CD4-positive, alpha-beta T cell treated with Interleukin-15 for 4 hours (primary cell): ENCODE measurements around the gene LHX5.

Experiments used
- DNase-seq: peaks from one replicate; pipeline ENCODE4 v3.0.0-alpha.2; 2020; ENCODE audit warnings: low spot score

The LHX5 gene

DNA sequence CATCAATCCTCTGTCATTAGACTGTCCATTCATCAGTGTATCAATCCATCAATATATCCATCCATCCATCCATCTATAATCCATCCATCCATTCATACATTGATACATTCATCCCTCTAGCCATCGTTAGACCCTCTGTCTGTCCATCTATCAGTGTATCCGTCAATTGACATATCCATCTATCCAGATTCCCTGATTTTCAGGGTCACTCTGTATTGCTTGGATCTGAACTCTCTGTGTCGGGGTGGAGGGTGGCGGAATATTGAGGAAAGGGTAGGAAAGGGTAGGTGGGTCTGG lies 32.4 kb downstream of the LHX5 start:
- DNase-seq, result no peak

DNA sequence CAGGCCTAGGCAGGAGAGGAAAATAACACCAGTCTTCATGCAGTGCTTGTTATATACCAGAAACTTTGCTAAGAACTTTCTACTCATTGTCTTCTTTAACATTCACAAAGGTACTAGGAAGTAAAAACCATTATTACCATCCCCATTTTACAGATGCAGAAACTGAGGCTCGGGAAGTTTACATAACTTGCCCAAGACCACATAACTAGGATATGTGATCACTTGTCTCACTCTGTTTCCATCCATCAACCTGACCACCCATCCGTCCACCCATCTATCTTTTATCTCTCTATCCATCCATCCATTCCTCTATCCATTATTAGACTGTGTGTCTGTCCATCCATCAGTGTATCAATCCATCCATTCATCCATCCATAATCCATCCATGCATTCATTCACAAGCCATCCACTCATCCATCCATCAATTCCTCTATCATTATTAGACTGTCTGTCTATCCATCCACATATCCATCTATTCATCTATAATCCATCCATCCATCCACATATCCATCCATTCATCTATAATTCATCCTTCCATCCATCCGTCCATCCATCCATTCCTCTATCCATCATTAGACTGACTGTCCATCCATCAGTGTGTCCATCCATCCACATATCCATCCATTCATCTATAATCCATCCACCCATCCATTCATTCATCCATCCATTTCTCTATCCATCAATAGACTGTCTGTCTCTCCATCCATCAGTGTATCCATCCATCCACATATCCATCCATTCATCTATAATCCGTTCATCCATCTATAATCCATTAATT lies 33.0 kb downstream of the LHX5 start:
- DNase-seq, result no peak

DNA sequence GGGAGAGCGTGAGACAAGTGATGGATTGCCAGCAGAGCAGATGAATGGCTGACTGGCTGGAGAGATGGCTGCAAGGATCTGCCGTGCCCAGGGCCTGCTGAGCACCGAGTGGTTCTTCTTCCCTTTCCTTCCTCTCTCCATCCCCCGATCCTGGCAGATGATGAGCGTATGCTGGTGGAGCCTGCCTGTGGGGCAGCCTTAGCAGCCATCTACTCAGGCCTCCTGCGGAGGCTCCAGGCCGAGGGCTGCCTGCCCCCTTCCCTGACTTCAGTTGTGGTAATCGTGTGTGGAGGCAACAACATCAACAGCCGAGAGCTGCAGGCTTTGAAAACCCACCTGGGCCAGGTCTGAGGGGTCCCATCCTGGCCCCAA lies 34.0 kb downstream of the LHX5 start:
- DNase-seq, result no peak

DNA sequence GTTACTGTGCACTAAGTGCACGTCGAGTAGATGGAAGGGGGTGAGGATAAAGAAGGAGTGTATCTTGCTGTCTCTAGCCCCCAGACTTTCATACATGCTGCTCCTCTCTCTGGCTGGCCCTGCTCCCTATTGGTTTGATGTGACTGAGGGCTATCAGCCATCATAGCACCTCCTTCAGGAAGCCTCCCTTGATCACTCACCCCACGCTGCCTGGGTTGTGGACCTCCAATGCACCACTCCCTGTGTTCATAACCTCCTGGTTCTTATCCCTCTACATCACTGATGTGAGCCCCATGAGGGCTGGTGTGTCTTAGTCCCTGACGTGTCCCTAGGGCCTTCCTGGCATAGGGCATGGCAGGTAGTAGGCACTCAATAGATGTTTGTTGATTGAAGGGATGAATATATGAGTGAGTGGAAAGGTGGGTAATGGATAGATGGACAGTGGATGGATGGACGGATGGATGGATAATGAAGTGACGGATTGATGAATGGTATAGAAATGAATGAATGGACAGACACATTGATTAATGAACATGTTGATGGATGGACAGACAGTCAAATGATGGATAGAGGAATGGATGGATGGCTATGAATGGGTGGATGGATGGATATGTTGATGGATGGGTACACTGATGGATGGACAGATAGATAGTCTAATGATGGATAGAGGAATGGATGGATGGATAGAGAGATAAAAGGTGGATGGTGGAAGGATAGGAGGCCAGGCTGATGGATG lies 34.5 kb downstream of the LHX5 start:
- no peak for DNase-seq

DNA sequence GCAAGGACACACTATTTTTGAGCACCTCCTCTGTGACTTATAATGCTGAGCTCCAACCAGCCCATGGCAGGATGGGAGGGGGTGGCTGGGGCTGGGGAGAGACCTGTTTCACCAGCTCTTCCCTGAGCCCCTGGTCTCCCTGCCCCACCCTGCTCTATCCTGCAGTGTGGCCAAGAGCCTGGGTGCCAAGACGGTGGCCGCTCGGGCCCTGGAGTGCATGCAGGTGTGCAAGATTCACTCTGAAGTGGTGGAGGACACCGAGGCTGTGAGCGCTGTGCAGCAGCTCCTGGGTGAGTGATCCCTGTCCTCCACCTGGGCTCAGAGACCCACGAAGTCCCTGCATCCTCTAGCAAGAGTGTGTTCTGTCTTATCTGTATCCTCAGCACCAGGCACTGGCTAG lies 35.1 kb downstream of the LHX5 start:
- no peak for DNase-seq

DNA sequence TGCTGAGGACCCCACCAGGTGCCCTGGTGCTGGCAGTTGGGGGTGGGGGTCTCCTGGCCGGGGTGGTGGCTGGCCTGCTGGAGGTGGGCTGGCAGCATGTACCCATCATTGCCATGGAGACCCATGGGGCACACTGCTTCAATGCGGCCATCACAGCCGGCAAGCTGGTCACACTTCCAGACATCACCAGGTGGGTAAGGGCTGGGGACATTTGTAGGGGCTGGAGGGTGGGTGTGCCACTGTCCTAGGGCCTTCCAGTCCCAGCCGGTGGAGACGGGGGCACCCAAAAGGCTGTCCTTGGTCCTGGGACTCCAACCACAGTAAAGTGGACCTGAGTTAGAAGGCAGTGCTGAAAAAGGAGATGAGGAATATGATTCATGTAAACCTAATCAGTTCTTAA lies 36.3 kb downstream of the LHX5 start:
- no peak for DNase-seq

DNA sequence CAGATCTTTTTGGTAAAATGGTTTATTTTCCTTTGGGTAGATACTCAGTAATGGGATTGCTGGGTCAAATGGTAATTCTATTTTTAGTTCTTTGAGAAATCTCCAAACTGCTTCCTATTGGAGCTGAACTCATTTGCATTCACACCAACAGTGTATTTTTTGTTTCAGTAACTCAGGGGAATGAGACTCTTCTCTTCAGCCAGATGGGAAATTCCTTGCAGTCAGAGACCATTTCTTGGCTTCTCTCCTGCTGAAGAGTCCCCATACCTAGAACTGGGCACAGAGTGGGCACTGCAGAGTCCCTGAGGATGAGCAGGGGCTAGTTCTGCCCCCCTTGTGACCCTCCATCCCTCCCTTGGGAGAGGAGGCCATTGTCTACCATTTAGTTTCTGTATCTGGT lies 38.7 kb downstream of the LHX5 start:
- DNase-seq, result no peak

DNA sequence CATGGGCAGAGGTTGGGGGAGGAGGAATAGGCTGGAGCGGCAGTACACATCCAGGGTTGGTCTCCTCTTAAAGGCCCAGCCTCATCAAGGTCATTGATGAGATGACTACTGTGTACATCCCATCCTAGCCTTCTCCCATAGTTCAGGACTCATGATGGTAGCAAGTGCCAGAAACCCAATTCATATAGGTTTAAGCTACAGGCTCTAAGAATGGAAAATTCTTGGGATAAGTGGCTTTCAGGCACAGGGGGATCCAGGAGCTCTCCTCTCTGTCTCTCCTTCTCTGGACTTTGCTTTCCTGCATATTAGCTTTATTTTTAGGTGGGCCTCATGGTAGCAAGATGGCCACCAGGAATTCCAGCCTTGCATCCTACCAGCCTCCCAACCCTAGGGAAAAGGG lies 43.2 kb downstream of the LHX5 start:
- DNase-seq, result no peak

DNA sequence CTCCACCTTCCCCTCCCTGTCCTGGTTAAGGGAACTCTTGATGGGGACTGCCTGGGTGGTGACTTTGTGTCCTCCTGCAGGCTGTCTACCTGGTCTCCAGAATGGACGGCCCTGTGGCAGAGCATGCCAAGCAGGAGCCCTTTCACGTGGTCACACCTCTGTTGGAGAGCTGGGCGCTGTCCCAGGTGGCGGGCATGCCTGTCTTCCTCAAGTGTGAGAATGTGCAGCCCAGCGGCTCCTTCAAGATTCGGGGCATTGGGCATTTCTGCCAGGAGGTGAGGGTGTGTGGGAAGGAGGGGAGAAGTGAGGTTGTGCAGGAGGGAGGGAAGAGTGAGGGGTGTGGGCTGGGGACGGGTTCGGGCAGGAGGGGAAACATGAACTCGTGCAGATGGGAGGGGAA lies 43.8 kb downstream of the LHX5 start:
- DNase-seq, result no peak

DNA sequence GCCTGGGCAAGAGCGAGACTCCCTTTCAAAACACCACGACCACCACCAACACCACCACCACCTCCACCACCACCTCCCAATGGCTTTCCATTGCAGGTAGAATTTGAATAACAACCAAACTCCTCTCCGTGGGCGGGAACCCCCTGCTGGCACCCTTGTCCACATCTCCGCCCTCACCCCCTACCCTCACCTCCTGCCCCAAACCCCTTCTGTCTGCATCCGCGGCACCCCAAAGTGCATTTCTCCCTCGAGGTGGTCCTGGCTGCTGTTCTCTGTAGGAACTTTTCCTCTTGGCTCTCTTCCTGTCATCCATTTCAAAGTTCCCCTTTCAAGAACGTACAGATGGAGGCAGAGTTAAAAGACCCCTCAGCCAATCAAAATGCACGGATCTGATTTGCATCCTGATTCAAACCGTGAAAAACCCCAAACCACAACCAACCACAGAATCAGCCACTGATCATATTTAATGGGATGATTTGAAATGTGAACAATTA lies 45.7 kb downstream of the LHX5 start:
- DNase-seq, result no peak

DNA sequence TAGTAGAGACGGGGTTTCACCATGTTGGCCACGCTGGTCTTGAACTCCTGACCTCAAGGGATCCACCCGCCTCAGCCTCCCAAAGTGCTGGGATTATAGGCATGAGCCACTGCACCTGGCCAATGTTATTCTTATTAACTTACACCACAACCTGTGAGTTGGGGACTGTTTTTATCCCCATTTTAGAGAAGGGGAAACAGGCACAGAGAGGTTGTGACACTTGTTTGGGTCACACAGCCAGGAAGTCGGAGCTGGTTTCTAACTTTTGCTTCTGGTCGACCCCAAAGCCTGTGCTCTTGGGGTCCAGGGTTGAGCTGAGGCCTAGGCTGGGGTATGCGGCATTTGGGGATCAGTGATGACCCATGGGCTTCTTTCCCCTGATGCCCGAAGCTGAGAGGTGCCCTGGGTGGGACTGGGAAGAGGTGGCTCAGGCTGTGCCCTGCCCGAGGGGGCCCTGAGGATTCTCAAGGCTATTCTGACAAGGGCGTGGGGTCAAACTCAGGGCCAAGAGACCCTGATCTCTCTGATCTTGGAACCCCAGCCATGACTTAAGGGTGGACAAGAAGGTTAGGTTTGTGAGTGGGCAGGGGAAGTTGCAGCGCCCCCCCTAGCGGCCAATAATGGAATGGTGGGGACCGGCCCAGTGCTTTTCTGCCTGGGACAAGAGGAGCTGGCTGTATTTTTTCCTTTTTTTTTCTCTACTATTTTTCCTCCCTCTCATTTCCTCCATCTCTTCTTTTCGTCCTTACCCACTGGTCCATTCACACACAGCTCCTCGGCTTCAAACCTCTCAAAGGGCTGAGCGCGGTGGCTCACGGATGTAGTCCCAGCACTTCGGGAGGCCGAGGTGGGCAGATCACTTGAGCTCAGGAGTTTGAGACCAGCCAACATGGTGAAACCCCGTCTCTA lies 46.5 kb downstream of the LHX5 start:
- DNase-seq, result peak; percentile 43

DNA sequence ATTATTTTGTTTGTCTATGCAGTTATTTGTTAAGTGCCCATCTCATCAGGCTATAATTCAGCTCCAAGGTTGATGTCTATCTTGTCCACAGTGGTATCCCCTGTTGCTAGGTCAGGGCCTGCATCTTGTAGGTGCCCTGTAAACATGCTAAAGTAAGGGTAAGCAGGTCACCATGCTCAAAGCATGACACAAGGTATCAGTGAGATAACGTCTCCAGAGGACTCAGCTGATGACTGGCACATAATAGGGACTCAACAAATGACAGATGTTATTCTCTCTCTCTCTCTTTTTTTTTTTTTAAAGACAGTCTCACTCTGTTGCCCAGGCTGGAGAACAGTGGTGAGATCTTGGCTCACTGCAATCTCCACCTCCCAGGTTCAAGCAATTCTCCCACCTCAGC lies 47.2 kb downstream of the LHX5 start:
- DNase-seq, result no peak

DNA sequence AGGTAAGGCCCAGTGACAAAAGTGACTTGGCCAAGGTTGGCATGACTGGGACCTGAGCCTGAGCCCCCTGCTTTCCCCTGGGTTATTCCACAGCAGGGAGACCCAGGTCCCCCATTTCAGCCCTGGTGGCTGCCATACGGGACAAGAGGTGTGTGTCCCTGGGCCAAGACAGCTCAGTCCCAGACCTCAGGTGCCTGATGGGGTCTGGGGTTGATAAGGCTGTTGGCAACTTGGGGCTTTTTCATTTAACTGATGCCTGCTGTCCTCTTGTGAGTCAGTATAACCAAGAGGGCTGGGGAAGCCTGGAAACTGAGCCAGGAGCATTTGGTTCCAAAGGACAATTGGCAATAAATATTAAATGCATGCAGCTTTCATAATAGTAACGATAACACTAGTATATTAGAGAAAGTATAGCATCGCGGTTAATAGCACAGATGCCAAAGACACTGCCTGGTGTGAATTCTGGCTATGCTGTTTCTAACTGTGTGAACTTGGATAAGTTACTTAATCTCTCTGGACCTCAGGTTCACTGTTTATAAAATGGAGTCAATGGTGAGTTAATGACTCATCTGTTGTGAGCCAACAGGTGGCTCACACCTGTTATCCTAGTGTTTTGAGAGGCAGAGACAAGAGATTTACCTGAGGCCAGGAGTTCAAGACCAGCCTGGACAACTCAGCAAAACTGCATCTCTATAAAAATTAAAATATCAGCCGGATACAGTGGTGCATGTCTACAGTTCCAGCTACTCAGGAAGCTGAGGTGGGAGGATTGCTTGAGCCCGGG lies 48.6 kb downstream of the LHX5 start:
- no peak for DNase-seq

DNA sequence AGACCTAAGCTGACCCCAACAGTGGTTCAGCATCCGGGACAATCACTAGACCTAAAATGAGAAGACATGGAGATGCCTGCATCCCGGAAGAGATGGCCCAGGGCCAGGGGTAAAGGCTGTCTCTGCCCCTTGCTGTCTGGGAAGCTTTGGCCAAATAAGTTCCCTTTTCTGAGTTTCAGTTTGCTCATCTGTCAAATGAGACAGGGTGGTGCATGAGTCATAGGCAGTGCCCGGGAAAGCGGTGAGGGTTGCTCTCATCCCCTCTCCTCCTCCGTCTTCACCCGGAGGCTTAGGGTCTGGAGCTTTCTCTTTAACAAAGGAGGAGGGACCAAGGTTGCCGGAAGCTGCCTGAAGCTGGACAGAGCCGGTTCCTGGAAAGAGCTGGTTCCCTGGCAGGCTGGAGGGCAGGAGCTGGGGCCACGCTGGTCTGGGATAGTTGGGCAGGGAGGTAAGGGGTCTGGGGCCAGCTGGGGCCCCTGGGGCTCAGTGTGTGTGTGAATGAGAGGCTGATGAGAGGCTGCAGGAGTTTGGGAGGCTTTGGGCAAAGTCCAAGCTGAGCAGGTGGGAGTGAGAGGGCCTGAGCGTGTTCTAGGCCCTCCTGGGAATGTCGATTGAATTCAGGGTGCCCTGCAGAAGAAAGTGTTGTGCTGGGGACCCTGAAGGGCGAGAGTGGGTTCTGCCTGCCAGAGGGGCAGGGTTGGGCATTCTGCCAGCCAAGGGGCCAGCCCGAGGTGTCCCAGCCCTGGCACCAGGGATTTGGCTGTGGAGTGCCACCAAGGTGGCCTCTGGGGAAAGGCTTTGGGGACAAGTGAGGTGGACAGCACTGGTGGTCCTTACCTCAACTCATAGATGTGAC lies 49.4 kb downstream of the LHX5 start, which contains the start of gene SDSL:
SDSL (plus strand) TSS at position 351 of the 856 bp plus-strand sequence. CDS start 5,603 bp downstream, outside the sequence.
- DNase-seq, result peak; percentile 19

DNA sequence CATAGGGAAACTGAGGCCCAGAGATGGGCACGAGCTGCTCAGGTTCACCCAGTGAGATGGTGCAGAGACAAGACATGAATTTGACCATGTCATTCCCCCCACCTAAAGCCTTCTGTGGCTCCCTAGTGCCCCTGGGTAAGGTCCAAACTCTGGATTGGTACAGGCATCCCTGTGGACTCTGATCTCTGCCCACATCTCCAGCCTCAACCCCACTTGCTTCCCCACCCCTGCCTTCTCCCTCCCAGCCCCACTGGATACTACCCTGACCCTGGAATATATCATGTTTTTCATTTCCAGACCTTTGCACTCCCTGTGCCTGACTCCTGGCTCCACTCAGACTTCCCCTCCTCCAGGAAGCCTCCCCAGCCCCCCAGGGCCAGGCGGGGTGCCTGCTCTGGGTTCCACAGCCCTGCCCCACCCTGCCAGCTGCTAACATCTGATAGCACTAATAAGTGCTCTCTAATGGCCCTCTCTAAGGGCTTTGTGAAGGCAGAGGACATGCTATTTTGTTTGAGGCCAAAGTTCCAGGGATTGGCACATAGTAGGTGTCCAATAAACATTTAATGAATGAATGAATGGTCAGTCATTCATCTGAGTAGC lies 50.6 kb downstream of the LHX5 start:
- DNase-seq, result no peak

DNA sequence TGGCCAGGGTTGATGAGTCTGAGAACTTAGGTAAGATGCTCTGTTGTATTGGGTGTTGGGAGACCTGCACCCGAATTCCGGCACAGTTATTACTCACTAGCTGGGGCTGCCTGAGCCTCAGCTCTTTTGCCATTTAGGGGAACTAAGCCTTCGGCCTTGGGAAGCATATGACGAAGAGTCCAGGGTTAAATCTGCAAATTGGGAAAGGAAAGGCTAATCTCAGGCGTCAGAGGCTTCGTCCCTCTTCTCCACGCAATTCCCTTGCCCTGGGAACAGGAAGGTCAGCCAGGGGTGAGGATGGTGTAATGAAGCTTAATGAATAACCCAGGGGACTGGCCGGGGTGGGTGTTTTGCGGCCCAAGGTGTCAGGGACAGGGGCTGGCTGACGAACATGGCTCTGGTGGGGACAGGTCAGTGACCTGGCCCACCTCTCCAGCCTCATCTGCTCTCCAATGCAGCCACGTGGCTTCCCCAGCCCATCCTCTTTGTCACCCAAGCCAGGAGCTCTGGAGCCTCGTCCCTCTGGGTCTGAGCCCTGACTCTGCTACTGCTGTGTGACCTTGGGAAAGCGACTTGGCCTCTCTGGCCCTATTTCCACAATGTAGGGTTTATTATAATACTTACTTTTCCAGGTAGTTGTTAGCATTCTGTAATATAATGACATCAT lies 53.3 kb downstream of the LHX5 start:
- DNase-seq, result no peak

DNA sequence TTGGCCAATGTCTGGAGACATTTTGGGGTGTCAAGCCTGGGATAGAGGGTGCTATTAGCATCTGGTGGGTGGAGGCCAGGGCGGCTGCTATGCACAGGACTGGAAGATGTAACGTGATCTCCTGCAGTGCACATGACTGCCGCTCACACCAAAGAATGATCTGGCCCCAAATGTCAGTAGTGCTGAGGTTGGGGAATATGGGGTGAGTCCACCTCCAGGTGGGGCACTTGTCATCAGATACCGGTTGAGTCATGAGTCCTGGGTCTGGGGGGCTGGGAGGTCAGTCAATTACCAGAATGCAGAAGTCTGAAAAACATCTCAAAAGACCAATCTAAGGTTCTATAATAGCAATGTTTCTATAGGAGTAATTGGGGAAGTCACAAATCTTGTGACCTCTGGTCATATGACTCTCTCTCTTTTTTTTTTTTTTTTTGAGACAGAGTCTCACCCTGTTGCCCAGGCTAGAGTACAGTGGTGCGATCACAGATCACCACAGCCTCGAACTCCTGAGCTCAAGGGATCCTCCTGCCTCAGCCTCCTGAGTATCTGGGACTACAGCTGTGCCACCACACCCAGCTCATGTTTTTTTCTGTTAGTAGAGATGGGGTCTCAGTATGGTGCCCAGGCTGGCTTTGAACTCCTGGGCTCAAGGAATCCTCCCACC lies 55.4 kb downstream of the LHX5 start:
- no peak for DNase-seq

DNA sequence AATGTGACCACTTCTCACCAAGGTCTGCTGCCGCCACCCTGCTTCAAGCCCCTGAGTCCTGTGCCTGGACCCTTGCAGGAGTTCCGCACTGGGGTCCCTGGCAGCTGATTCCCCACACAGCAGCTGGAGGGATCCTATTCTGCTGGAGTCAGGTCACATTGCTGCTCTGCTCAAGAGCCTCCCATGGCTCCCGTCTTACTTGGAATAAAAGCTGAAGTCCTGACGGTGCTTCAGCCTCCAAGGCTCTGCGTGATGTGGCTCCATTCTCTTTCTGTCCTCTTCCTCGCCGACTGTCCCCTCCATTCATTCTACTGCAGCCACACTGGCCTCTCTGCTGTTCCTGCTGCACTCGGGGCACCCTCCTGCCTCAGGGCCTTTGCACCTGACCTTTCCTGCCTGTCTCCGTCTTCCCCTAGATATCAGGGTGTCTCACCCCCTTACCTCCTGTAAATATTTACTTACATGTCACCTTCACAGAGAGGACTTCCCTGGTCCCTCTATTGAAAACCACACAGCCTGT lies 57.1 kb downstream of the LHX5 start:
- no peak for DNase-seq

DNA sequence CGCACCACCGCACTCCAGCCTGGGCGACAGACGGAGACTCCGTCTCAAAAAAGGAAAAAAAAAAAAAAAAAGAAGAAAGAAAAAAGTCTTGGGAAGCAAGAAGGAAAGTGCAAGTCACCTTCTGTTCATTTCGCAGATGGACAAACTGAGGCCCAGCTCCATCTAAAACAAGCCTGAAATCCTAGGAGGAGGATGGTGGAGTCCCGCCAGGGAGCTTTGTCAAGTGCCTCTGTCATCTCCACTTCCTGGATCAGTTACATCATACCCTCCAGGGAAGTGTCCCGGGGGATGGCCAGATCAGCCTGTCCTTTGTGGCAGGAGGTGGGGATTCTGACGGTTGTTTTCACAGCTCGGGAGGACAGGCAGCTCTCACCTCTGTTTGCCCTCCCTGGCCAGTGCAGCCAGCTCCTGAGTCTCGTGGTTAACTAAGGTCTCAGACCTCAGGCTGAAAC lies 58.2 kb downstream of the LHX5 start:
- DNase-seq, result no peak
